ENCODE data around the gene DUT. TPM values are rescaled to one million over a fixed set of nuclear protein-coding genes. Genes with fewer than 3 reads are reported as not detected.

The DUT gene
- total RNA-seq, 1 experiment from 2014 or later = 85.9 TPM

Small RNA genes lying within 50 kb of the gene (small RNA-seq; reads per million reads assigned to genes)
- 0 reads per million in 2 experiments for gene RF00019

Other genes starting within 250 kb of the DUT start
- gene SLC24A5, start 210.4 kb upstream of the DUT start, total RNA-seq (2014; rRNA removed; shearing (Covaris generic)) = not detected in 2 replicates
- 11.5 and 24.9 TPM in 2 replicates for gene MYEF2, start 153.1 kb upstream of the DUT start, total RNA-seq (2014; rRNA removed; shearing (Covaris generic))
- gene CTXN2, start 139.8 kb upstream of the DUT start, total RNA-seq (2014; rRNA removed; shearing (Covaris generic)) = not detected in 2 replicates
- not detected in 2 replicates for gene SLC12A1, start 125.1 kb upstream of the DUT start, total RNA-seq (2014; rRNA removed; shearing (Covaris generic))